HG02678 (cell line): ENCODE measurements around the gene AGBL1.
A peak's percentile ranks its signal among the peaks of the same experiment; 100 is the strongest.

Experiments used
- ATAC-seq: cut with Tn5 transposase; IDR thresholded peaks from one replicate; pipeline ENCODE4 v1.9.1; 2021; ENCODE audit warnings: mild to moderate bottlenecking, moderate library complexity; ENCODE audit not compliant: unreplicated experiment

AGBL1 gene

DNA sequence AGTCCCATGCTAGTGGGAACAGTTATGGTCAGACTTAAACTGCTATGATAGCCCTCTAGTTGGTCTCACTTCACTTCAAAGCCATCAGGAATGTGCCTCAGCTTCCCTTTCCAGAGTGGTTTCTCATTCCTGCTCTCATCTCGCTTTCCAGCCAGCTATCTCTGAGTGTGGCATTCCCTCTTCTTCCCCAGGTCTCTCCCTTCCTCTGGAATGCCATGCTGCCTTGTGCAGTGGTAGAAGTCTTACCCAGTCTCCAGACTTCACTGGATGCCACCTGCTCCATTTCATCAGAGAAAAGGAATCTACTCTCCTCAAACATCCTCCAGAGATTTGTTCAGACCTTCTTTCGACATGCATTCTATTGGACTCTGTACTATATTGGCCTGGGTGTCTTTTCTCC, 83.0 kb downstream of the AGBL1 start:
- no peak for ATAC-seq

DNA sequence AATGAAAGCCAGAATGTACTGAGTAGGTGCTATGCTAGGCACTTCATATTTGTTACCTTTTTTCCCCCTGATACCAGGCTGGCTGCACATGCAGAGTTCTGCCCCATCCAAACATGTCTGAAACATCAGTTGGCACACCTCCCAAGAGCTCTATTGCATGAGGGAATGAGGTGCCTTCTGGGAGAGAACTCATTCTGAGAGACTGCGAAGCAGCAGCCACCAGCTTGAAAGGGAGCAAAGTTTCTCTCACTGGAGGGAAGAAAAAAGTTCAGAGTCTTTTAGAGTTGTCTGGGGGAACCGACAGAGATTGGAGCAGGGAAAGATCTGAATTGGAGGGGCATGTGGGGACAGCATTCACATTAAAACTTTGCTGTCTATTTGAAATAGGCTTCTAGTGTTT, 84.1 kb downstream of the AGBL1 start:
- ATAC-seq: no peak

- ATAC-seq: no peak
Observed at GRCh38 chr15:86164232-86164898, 84.7 kb downstream of the AGBL1 start.

DNA sequence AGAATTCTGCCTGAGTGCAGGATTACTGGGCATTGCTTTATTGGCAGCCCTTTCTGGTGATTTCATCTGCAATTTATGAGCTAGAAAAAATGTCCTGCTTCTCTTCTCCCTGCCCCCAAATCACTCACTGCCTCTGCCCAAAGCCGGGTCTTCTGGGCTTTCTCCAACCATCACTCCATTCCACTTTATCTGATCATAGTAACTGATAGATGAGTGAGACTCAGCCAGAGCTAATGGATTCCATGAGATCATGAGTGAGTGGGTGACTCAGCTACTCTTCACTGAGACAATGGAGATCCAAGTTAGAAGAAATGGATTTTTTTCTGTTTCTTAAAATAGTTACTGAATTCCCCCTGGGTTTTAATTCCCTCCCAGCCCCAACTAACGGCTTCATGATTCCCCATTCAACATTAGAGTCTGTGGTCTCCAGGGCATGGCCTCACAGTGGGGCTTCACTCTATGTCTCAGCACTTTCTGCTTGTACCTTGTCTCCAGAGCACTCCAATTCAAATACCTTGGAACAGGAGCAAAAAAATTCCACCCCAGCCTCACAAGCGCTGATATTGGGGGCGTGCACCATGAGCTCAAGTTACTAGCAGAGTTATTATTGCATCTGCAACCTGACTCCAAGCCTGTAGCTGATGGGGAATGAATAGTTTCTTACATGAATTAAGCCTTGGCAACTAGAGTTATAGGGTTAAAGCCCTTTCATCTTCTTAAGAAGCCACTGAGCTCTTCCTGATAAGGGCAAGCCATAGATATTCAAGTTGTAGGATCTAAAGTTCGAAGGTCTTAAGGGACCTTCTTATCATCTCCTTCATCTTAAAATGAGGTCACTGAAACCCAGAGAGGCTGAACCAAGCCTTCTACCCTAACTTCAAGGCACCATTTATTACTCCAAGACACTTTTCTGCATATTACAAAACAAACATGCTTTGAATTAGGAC, 85.9 kb downstream of the AGBL1 start:
- ATAC-seq: no peak

GRCh38 chr15:86167841-86168240, 88.2 kb downstream of the AGBL1 start:
- no peak for ATAC-seq

DNA sequence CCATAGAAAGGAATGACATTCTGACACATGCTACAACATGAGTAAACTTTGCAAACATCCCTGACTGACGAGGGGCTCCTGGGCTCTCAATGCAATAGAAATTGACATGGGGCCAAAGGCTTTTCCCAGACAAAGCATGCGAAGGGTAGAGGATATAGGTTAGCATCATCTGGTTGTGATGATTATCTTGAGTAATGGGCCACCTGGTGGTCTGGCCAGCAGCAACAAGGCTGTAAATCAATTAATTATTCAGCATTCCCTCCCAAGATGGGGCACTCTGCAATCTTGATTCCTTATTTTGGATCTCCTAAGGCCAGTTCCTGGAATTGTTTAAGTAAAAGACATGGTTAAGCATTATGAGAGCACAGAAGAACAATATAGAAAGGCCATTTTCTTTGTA, 99.2 kb downstream of the AGBL1 start:
- no peak for ATAC-seq

- ATAC-seq: no peak
Observed at GRCh38 chr15:86183596-86184491, 104.2 kb downstream of the AGBL1 start.

DNA sequence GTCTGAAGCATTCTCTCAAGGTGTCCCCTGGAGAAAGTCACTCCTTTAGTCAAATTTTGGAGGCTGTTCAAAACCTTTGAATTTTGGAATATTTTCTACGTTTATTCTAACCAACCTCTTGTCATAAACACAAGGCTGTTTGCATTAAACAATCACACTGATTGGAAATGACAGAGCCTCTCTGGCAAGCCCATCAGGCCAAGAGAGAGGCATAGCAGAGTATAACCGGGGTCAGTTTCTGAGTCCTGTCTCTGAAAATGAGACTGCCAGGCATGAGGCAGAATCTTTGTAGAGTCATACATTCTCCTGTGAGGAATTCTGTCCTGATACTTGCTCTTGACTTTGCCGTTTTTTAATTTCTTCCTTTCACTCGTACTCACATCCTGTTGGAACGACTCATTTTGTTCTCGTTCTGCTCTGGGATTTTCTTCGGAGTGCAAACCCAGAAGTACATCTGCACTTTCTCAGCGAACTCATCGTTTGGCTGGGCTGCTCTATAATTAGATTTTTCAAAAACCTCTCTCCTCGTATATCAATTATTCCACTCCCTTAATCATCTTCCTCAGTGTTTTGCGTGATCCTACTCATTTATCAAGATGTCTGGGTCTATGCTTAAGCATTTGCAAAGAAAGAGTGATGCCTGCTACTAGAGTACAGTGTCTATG, 114.2 kb downstream of the AGBL1 start:
- no peak for ATAC-seq

DNA sequence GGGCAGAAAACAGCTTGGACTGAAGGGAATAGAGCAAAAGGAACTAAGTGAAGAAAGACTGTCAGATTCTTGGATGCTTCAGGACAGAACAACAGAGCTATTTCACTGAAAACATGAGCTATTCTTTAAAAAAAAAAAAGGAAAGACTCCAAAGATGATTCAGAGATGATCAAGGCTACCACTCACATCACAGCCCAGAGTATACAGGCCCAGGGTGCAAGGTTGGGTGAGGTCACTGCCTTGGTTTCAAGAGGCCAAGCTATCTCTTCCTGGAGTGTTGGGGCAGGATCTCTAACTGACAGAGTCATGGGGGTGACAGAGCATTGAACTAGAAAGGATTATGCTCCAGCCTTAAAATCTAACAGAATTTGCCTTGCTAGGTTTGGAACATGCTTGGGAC, 118.1 kb downstream of the AGBL1 start:
- no peak for ATAC-seq

DNA sequence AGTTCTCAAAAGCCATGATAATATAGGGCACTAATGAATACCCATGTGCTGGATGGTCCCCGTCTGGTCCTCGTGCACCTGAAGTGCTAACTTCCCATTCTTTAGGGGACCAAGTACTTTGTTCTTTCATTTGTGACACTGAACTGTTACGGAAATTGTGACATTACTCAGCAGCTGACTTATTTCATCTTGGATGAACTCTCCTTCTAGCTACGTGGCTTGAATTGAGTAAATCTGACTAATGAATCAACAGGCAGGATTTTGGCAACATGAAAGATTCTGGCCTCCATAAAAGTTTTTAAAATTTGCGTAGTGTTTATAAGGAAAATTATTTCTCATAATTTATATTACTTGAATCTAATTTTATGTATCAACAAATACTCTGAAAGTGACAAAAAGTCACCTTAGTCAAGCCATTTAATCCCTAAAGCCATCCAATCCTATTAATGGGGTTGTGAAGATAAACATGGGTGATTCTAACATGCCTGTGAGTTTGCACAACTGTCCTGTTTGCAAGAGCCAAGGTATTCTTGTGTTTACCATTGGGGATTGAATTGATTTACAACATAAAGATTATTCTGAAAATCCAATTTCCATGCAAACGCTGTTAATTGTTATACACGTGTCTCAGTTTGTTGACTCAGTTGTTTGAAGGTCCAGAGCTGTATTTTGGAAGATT, 119.9 kb downstream of the AGBL1 start:
- ATAC-seq: no peak

- no peak for ATAC-seq
Observed at GRCh38 chr15:86201313-86202008, 121.8 kb downstream of the AGBL1 start.

DNA sequence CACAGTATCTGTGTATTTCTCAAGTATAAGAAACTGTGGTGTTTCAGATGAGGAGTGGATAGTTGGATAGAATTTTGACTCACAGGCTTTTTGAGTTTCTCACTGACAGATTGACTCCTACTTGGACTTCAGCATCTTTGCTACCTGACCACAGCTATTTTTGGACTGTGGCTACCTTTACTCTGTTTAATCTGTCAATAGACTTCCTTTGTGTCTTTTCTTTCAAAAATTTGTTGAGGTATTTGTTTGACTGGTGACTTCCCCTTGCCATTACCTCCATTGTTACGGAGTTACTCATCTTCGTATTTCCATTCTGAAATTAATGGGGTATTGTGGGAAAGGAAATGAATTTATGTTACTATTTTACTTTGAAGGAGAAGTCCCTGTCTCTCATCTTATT, 123.8 kb downstream of the AGBL1 start:
- ATAC-seq: no peak

DNA sequence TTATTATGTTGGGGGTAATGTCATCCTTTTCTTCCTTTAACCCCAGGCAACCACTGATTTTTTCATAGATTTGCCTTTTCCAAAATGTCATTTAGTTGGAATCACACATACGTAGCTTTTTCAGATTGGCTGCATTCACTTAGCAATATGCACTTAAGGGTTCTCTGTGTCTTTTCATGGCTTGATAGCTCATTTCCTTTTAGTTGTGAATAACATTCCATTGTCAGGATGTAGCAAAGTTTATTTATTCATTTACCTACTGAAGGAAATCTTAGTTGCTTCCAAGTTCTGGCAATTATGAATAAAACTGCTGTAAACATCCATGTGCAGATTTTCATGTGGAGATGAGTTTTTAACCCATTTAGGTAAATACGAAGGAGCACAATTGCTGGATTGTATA, 125.4 kb downstream of the AGBL1 start:
- no peak for ATAC-seq

DNA sequence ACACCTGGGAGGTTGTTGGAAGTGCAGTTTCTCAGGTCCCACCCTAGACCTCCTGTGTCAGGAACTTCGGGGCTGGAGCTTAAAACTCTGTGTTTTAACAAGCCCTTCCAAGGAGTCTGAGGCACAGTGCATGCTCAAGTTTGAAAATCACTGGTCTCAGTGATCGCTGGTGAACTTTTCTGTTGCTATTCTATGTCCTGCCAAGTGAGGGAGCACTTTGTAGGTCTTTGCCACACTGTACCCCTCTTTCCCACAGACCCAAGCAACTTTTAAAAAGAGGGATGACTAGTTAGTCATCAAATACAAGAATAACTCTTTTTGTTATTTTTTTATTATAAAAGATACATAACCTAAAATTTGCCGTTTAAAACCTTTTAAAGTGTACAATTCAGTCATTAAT, 133.7 kb downstream of the AGBL1 start:
- ATAC-seq: no peak

GRCh38 chr15:86213888-86214287, 134.2 kb downstream of the AGBL1 start:
- no peak for ATAC-seq

DNA sequence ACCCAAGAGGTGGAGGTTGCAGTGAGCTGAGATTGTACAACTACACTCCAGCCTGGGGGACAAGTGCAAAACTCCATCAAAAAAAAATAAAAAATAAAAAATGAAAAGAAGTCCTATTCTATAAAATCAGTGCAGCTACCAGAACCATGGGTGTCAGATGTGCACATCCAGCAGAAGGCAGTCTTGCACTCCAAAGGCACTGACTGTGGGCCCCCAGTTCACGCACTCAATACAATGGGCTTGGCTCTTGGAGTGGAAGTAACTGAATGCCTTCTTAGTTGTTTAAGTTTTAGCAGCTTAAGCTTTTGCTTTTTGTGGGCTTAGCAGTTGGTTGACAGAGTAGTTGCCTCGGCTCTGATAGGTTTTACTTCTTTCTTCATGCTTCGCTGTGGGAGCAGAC, 141.4 kb downstream of the AGBL1 start:
- no peak for ATAC-seq

- ATAC-seq: no peak
Observed at GRCh38 chr15:86229306-86229705, 149.6 kb downstream of the AGBL1 start.

DNA sequence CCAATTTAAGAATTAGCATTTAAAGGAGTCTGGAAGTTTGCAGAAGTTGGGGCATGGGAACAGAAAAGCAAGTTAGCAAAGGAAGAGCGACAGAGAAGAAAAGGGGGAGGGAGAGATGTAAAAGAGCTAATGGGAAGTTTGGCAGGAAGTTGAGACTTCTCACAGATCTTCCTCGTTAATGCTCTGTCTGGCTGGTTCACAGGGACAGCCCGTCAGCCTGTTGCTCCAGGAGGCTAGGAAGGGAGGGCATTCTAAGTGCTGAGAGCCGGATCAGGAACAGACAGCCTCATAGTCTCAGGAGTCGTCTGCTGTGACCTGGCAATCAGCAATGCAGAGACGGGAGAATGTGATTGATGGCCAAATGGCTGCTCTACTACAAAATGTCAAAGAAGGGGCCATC, 150.3 kb downstream of the AGBL1 start:
- ATAC-seq: no peak

- ATAC-seq: peak; percentile 62
Observed at GRCh38 chr15:86231864-86232721, 152.4 kb downstream of the AGBL1 start.
